H9 (cell line): ENCODE data around the gene TACC2. TPM values are rescaled to one million over a fixed set of nuclear protein-coding genes. Genes with fewer than 3 reads are reported as not detected.
A peak's percentile ranks its signal among the peaks of the same experiment; 100 is the strongest.

Experiments
- DNase-seq: peaks from one replicate; pipeline ENCODE4 v3.0.0-alpha.2; 2017
- H2AFZ ChIP-seq: one replicate; pipeline ENCODE4 v1.6.1; 2013; ENCODE audit warnings: mild to moderate bottlenecking, low read length, control low read depth, moderate library complexity
- H2AK5ac ChIP-seq: 2 replicates; pipeline ENCODE4 v1.6.1; 2013; ENCODE audit warnings: low read length, control low read depth, mixed read lengths; ENCODE audit not compliant: insufficient read length
- H2BK120ac ChIP-seq: one replicate; pipeline ENCODE4 v1.6.1; 2013; ENCODE audit warnings: low read depth, mild to moderate bottlenecking, low read length, control low read depth, inconsistent platforms; ENCODE audit not compliant: poor library complexity, severe bottlenecking
- H2BK12ac ChIP-seq: 2 replicates; pipeline ENCODE4 v1.6.1; 2013; ENCODE audit warnings: low read length, control low read depth, mixed read lengths, low read depth; ENCODE audit not compliant: insufficient read length
- H2BK15ac ChIP-seq: 2 replicates; pipeline ENCODE4 v1.6.1; 2013; ENCODE audit warnings: low read depth, low read length, control low read depth
- H2BK20ac ChIP-seq: one replicate; pipeline ENCODE4 v1.6.1; 2013; ENCODE audit warnings: low read depth, mild to moderate bottlenecking, low read length, control low read depth, inconsistent platforms; ENCODE audit not compliant: poor library complexity, severe bottlenecking
- H2BK5ac ChIP-seq: 2 replicates; pipeline ENCODE4 v1.6.1; 2013; ENCODE audit warnings: low read length, control low read depth, mixed read lengths; ENCODE audit not compliant: insufficient read length
- H3K14ac ChIP-seq: 2 replicates; pipeline ENCODE4 v1.6.1; 2013; ENCODE audit warnings: low read length, control low read depth; ENCODE audit not compliant: insufficient read depth
- H3K18ac ChIP-seq: 2 replicates; pipeline ENCODE4 v1.6.1; 2013; ENCODE audit warnings: low read depth, mild to moderate bottlenecking, mixed read lengths, low read length, control low read depth; ENCODE audit not compliant: insufficient read length
- H3K23ac ChIP-seq: 2 replicates; pipeline ENCODE4 v1.6.1; 2013; ENCODE audit warnings: low read length, control low read depth, mixed read lengths, low read depth; ENCODE audit not compliant: insufficient read length
- H3K23me2 ChIP-seq: 2 replicates; pipeline ENCODE4 v1.6.1; 2013; ENCODE audit warnings: low read depth, mild to moderate bottlenecking, mixed read lengths, low read length, control low read depth; ENCODE audit not compliant: insufficient read length, poor library complexity, severe bottlenecking
- H3K27ac ChIP-seq: 2 replicates; pipeline ENCODE4 v1.5.1; 2013; ENCODE audit warnings: low read length, control low read depth, mixed read lengths, low read depth; ENCODE audit not compliant: insufficient read length
- H3K27me3 ChIP-seq: 2 replicates; pipeline ENCODE4 v1.6.1; 2013; ENCODE audit warnings: low read length, control low read depth, inconsistent platforms; ENCODE audit not compliant: insufficient read depth
- H3K4ac ChIP-seq: 2 replicates; pipeline ENCODE4 v1.6.1; 2013; ENCODE audit warnings: low read depth, mild to moderate bottlenecking, control low read depth, inconsistent platforms, low read length, moderate library complexity
- H3K4me1 ChIP-seq: 2 replicates; pipeline ENCODE4 v1.6.1; 2013; ENCODE audit warnings: low read length, control low read depth, inconsistent platforms; ENCODE audit not compliant: insufficient read depth
- H3K4me2 ChIP-seq: 2 replicates; pipeline ENCODE4 v1.6.1; 2013; ENCODE audit warnings: low read length, control low read depth, mixed read lengths; ENCODE audit not compliant: insufficient read length, insufficient read depth
- H3K56ac ChIP-seq: 2 replicates; pipeline ENCODE4 v1.6.1; 2013; ENCODE audit warnings: low read depth, mild to moderate bottlenecking, mixed read lengths, low read length, control low read depth; ENCODE audit not compliant: insufficient read length
- H3K79me1 ChIP-seq: 2 replicates; pipeline ENCODE4 v1.6.1; 2013; ENCODE audit warnings: low read depth, mild to moderate bottlenecking, moderate library complexity, low read length, control low read depth, inconsistent platforms; ENCODE audit not compliant: insufficient read depth, poor library complexity, severe bottlenecking
- H3K79me2 ChIP-seq: 2 replicates; pipeline ENCODE4 v1.6.1; 2013; ENCODE audit warnings: low read length, control low read depth, inconsistent platforms; ENCODE audit not compliant: insufficient read depth
- H3K9ac ChIP-seq: 2 replicates; pipeline ENCODE4 v1.6.1; 2013; ENCODE audit warnings: low read length, control low read depth, mixed read lengths; ENCODE audit not compliant: insufficient read length; ENCODE audit errors: extremely low read depth
- H3K9me3 ChIP-seq: one replicate; pipeline ENCODE4 v1.6.1; 2013; ENCODE audit warnings: low read depth, low read length, inconsistent platforms; ENCODE audit not compliant: control insufficient read depth
- H3T11ph ChIP-seq: one replicate; pipeline ENCODE4 v1.6.1; 2013; ENCODE audit warnings: mild to moderate bottlenecking, low read length, control low read depth, inconsistent platforms
- H4K20me1 ChIP-seq: one replicate; pipeline ENCODE4 v1.6.1; 2013; ENCODE audit not compliant: control insufficient read depth, insufficient read length, insufficient read depth
- H4K5ac ChIP-seq: 2 replicates; pipeline ENCODE4 v1.6.1; 2013; ENCODE audit warnings: low read depth, mild to moderate bottlenecking, mixed read lengths, low read length, control low read depth; ENCODE audit not compliant: insufficient read length
- H4K8ac ChIP-seq: replicated peaks from 2 replicates; pipeline ENCODE4 v1.6.1; 2013; ENCODE audit warnings: low read length, control low read depth, mixed read lengths, low read depth; ENCODE audit not compliant: insufficient read length
- H4K91ac ChIP-seq: 2 replicates; pipeline ENCODE4 v1.6.1; 2013; ENCODE audit warnings: low read depth, mild to moderate bottlenecking, moderate library complexity, mixed read lengths, low read length, control low read depth; ENCODE audit not compliant: insufficient read length
- H3K27ac Mint-ChIP-seq, 3 experiments: 2 replicates in 2 of 3; 3 replicates in 1 of 3; pipeline ENCODE4 v1.8.0; 2020 to 2021; ENCODE audit warnings: mixed read lengths in 3 of 3, mild to moderate bottlenecking in 1 of 3, moderate library complexity in 1 of 3
- H3K27me3 Mint-ChIP-seq: 2 replicates; pipeline ENCODE4 v1.8.0; 2021; ENCODE audit warnings: low read depth, mild to moderate bottlenecking, moderate library complexity, mixed read lengths
- H3K36me3 Mint-ChIP-seq, 3 experiments: 2 replicates in 2 of 3; 3 replicates in 1 of 3; pipeline ENCODE4 v1.8.0; 2020 to 2021; ENCODE audit warnings: low read depth in 3 of 3, mixed read lengths in 3 of 3; ENCODE audit not compliant: insufficient read depth in 1 of 3
- H3K4me1 Mint-ChIP-seq, 2 experiments: 2 replicates each; pipeline ENCODE4 v1.8.0; 2020; ENCODE audit warnings: mixed read lengths in 2 of 2
- H3K4me3 Mint-ChIP-seq, 2 experiments: 2 replicates in 1 of 2; 3 replicates in 1 of 2; pipeline ENCODE4 v1.8.0; 2020 to 2021; ENCODE audit warnings: mild to moderate bottlenecking in 2 of 2, mixed read lengths in 2 of 2, moderate library complexity in 1 of 2
- H3K9me3 Mint-ChIP-seq, 2 experiments: 2 replicates in 1 of 2; 3 replicates in 1 of 2; pipeline ENCODE4 v1.8.0; 2020; ENCODE audit warnings: mild to moderate bottlenecking in 2 of 2, mixed read lengths in 2 of 2, moderate library complexity in 1 of 2
- CTCF ChIP-seq: fragments of 200-600 bp; sonication (generic); conservative IDR thresholded peaks from 3 replicates; pipeline ENCODE4 v1.8.0; 2021; ENCODE audit warnings: antibody characterized with exemption, mild to moderate bottlenecking
- WGBS: extraction: QIAGEN DNeasy Blood & Tissue Kit; methylation state at CpG from one replicate; pipeline ENCODE4 v1.1.7; 2013; ENCODE audit warnings: missing lambda C conversion rate, low lambda C conversion rate, mixed read lengths; ENCODE audit not compliant: insufficient read length; ENCODE audit errors: extremely low coverage; 5-methylcytosine and 5-hydroxymethylcytosine counted together
- total RNA-seq: library from RNA; stranded (reverse); gene quantifications from 2 replicates; pipeline ENCODE4 v1.2.1, GENCODE V29; 2021

Gene TACC2
- total RNA-seq, 1 experiment from 2014 or later: 58.1 TPM

- H3K27ac ChIP-seq: no peak overlapping the region
- no peak overlapping the region for H2AK5ac ChIP-seq
- H3K4ac ChIP-seq: no peak overlapping the region
- no peak overlapping the region for H4K91ac ChIP-seq
- DNase-seq: no peak
- no peak overlapping the region for H3T11ph ChIP-seq
- H3K4me1 ChIP-seq: peaks cover 4% of the 10 kb centered on the region; the same call in 1 of the 2 replicates
- Mint-ChIP-seq H3K27me3 (peaks cover 1% of the 10 kb centered on the region), H3K4me1 (peaks cover 30% of the 10 kb centered on the region in 2 experiments), H3K4me3 (no peak overlapping the region), H3K9me3 (peaks cover 3 to 7% of the 10 kb centered on the region in 2 experiments), H3K36me3 (peaks cover 0 to 7% (median 0%) of the 10 kb centered on the region in 3 experiments; a peak in 3 of 7 replicates), H3K27ac (peak overlapping the region; percentile 22 to 65 (median 39); a peak in 4 of 7 replicates)
- no CpG with 5 or more reads among the region's 10 CpGs for WGBS
- no peaks in the 10 kb centered on the region for H4K20me1 ChIP-seq
- no peak overlapping the region for H3K23ac ChIP-seq
- H2BK5ac ChIP-seq: no peak overlapping the region
- TF ChIP-seq CTCF: no peak
- H3K9ac ChIP-seq: no peak overlapping the region
- no peaks in the 10 kb centered on the region for H3K79me2 ChIP-seq
- no peaks in the 10 kb centered on the region for H3K27me3 ChIP-seq
- no peak overlapping the region for H3K4me2 ChIP-seq
- H4K5ac ChIP-seq: no peak overlapping the region
- no peaks in the 10 kb centered on the region for H3K23me2 ChIP-seq
- no peak overlapping the region for H4K8ac ChIP-seq
- H2BK20ac ChIP-seq: no peak overlapping the region
- H2BK12ac ChIP-seq: no peak overlapping the region
- no peaks in the 10 kb centered on the region for H3K79me1 ChIP-seq
- H3K9me3 ChIP-seq: no peaks in the 10 kb centered on the region
- no peak overlapping the region for H3K56ac ChIP-seq
- no peak overlapping the region for H2BK15ac ChIP-seq
- peak overlapping the region; percentile 15 for H2AFZ ChIP-seq
- no peak overlapping the region for H2BK120ac ChIP-seq
- no peak overlapping the region for H3K18ac ChIP-seq
- peak overlapping the region; percentile 52 for H3K14ac ChIP-seq
Observed at GRCh38 chr10:121994429-121994941, 5.5 kb downstream of the TACC2 start.
